Loucy (cell line): ENCODE results near the gene TRMT61A.
A peak's percentile ranks its signal among the peaks of the same experiment; 100 is the strongest.

Experiments
- H2AFZ ChIP-seq: fragments of 200-600 bp; sonication (generic); 2 replicates; pipeline ENCODE4 v1.6.0; 2016; ENCODE audit warnings: antibody characterized with exemption, mild to moderate bottlenecking, low read length, moderate library complexity
- H3F3A ChIP-seq: fragments of 200-600 bp; 2 replicates; pipeline ENCODE4 v1.6.0; 2016; ENCODE audit warnings: antibody characterized with exemption, low read depth, mild to moderate bottlenecking
- H3K27me3 ChIP-seq: fragments of 200-600 bp; sonication (generic); 2 replicates; pipeline ENCODE4 v1.6.1; 2014; ENCODE audit warnings: low read length, mild to moderate bottlenecking; ENCODE audit not compliant: insufficient read depth, poor library complexity, severe bottlenecking
- H3K36me3 ChIP-seq: fragments of 200-600 bp; sonication (generic); 2 replicates; pipeline ENCODE4 v1.6.1; 2016; ENCODE audit warnings: low read length; ENCODE audit not compliant: insufficient read depth
- H3K4me1 ChIP-seq: fragments of 200-600 bp; sonication (generic); 2 replicates; pipeline ENCODE4 v1.5.1; 2014; ENCODE audit warnings: low read length, mild to moderate bottlenecking; ENCODE audit not compliant: insufficient read depth, poor library complexity, severe bottlenecking
- H3K4me2 ChIP-seq: fragments of 200-600 bp; sonication (generic); 2 replicates; pipeline ENCODE4 v1.6.0; 2014; ENCODE audit warnings: antibody characterized with exemption, low read length, low read depth, mild to moderate bottlenecking; ENCODE audit not compliant: poor library complexity, severe bottlenecking
- H3K4me3 ChIP-seq: fragments of 200-600 bp; sonication (generic); 2 replicates; pipeline ENCODE4 v1.5.1; 2014; ENCODE audit warnings: low read length, mild to moderate bottlenecking, mixed read lengths; ENCODE audit not compliant: poor library complexity, severe bottlenecking
- H3K79me2 ChIP-seq: fragments of 200-600 bp; sonication (generic); 2 replicates; pipeline ENCODE4 v1.6.1; 2014; ENCODE audit warnings: low read length; ENCODE audit not compliant: insufficient read depth
- H3K9ac ChIP-seq: fragments of 200-600 bp; sonication (generic); 2 replicates; pipeline ENCODE4 v1.6.0; 2014; ENCODE audit warnings: mild to moderate bottlenecking, low read depth, low read length, moderate library complexity; ENCODE audit not compliant: poor library complexity, severe bottlenecking
- H3K9me2 ChIP-seq: fragments of 200-600 bp; sonication (generic); replicated peaks from 2 replicates; pipeline ENCODE4 v1.6.1; 2016; ENCODE audit warnings: low read depth, low read length, mixed read lengths
- H3K9me3 ChIP-seq: fragments of 200-600 bp; sonication (generic); 2 replicates; pipeline ENCODE4 v1.6.1; 2014; ENCODE audit warnings: mild to moderate bottlenecking, antibody characterized with exemption, low read length, low read depth; ENCODE audit not compliant: insufficient read depth
- H4K20me1 ChIP-seq: fragments of 200-600 bp; sonication (generic); 2 replicates; pipeline ENCODE4 v1.6.0; 2014; ENCODE audit warnings: antibody characterized with exemption, low read length, mild to moderate bottlenecking; ENCODE audit not compliant: insufficient read depth, poor library complexity, severe bottlenecking
- CTCF ChIP-seq: fragments of 200-600 bp; sonication (generic); conservative IDR thresholded peaks from 2 replicates; pipeline ENCODE4 v1.5.1; 2014; ENCODE audit warnings: mild to moderate bottlenecking, antibody characterized with exemption, low read length
- EZH2phosphoT487 ChIP-seq: fragments of 200-600 bp; IDR thresholded peaks from 2 replicates; pipeline ENCODE4 v1.6.1; 2018; ENCODE audit warnings: antibody characterized with exemption, mild to moderate bottlenecking, moderate library complexity, borderline replicate concordance

TRMT61A gene

GRCh38 chr14:103526247-103526913 lies 2.6 kb upstream of the TRMT61A start:
- Histone ChIP-seq H3K9me3 (no peaks in the 10 kb centered on the region), H3K4me1 (peaks cover 13% of the 10 kb centered on the region), H3K4me3 (no peak overlapping the region), H3K79me2 (peaks cover 31% of the 10 kb centered on the region; the same call in 1 of the 2 replicates), H3K9ac (no peak overlapping the region), H3K4me2 (no peak overlapping the region), H3K36me3 (no peaks in the 10 kb centered on the region), H3F3A (no peaks in the 10 kb centered on the region), H2AFZ (no peak overlapping the region), H4K20me1 (peaks cover 8% of the 10 kb centered on the region), H3K9me2 (no peaks in the 10 kb centered on the region), H3K27me3 (no peaks in the 10 kb centered on the region)
- no peak for TF ChIP-seq EZH2phosphoT487
- no peak for TF ChIP-seq CTCF

- Histone ChIP-seq H3K9me3 (no peaks in the 10 kb centered on the region), H3K79me2 (peaks cover 31% of the 10 kb centered on the region; the same call in 1 of the 2 replicates), H3F3A (no peaks in the 10 kb centered on the region), H3K4me3 (no peak overlapping the region), H3K9me2 (no peaks in the 10 kb centered on the region), H3K9ac (no peak overlapping the region), H3K4me2 (no peak overlapping the region), H3K36me3 (no peaks in the 10 kb centered on the region), H3K27me3 (no peaks in the 10 kb centered on the region), H2AFZ (no peak overlapping the region), H3K4me1 (peaks cover 13% of the 10 kb centered on the region), H4K20me1 (peaks cover 11% of the 10 kb centered on the region)
- TF ChIP-seq EZH2phosphoT487 (no peak), CTCF (no peak)
Measured at GRCh38 chr14:103526914-103527248, 2.1 kb upstream of the TRMT61A start.

GRCh38 chr14:103527408-103528145 lies 1.4 kb upstream of the TRMT61A start:
- H3K27me3 ChIP-seq: no peaks in the 10 kb centered on the region
- H4K20me1 ChIP-seq: peaks cover 11% of the 10 kb centered on the region
- TF ChIP-seq EZH2phosphoT487 (no peak), CTCF (no peak)
- H3K9me3 ChIP-seq: no peaks in the 10 kb centered on the region
- no peaks in the 10 kb centered on the region for H3K9me2 ChIP-seq
- H3K4me3 ChIP-seq: peak overlapping the region; percentile 90
- no peaks in the 10 kb centered on the region for H3K36me3 ChIP-seq
- no peak overlapping the region for H2AFZ ChIP-seq
- no peaks in the 10 kb centered on the region for H3F3A ChIP-seq
- H3K79me2 ChIP-seq: peaks cover 31% of the 10 kb centered on the region; the same call in 1 of the 2 replicates
- peak overlapping the region; percentile 83 for H3K9ac ChIP-seq
- H3K4me2 ChIP-seq: peak overlapping the region; percentile 79
- H3K4me1 ChIP-seq: peaks cover 13% of the 10 kb centered on the region
